Breast epithelium (tissue), 4 donors: ENCODE measurements around the gene MINPP1. TPM values are rescaled to one million over a fixed set of nuclear protein-coding genes. Genes with fewer than 3 reads are reported as not detected.

Experiments
- DNase-seq, 2 donors: peaks; one replicate each; pipeline ENCODE4 v3.0.0-alpha.2; 2019; ENCODE audit warnings: low spot score in 2 of 2
- H3K27ac ChIP-seq, 2 donors: fragments of 200-600 bp; sonication (generic) in 1 of 2; one replicate each; pipeline ENCODE4 v1.5.1; 2016 to 2019; ENCODE audit warnings: mild to moderate bottlenecking in 1 of 2
- H3K27me3 ChIP-seq, 2 donors: fragments of 200-600 bp; sonication (generic) in 1 of 2; one replicate each; pipeline versions ENCODE4 v1.5.1 to v1.6.0; 2017 to 2019; ENCODE audit warnings: control low read depth in 1 of 2, mild to moderate bottlenecking in 1 of 2
- H3K36me3 ChIP-seq: fragments of 200-600 bp; one replicate; pipeline ENCODE4 v1.5.1; 2019
- H3K4me1 ChIP-seq, 2 donors: fragments of 200-600 bp; sonication (generic); one replicate each; pipeline ENCODE4 v1.5.1; 2016 to 2019; ENCODE audit warnings: control low read depth in 1 of 2
- H3K4me3 ChIP-seq, 3 donors: fragments of 200-600 bp; sonication (generic); 1 replicate in 2 of 3; 2 replicates in 1 of 3; pipeline ENCODE4 v1.5.1; 2016 to 2019; ENCODE audit warnings: mild to moderate bottlenecking in 3 of 3, moderate library complexity in 2 of 3
- H3K9me3 ChIP-seq, 2 donors: fragments of 200-600 bp; sonication (generic) in 1 of 2; one replicate each; pipeline ENCODE4 v1.5.1; 2016 to 2019; ENCODE audit warnings: control low read depth in 1 of 2
- POLR2A ChIP-seq: fragments of 450-650 bp; IDR thresholded peaks from one replicate; pipeline ENCODE4 v1.6.1; 2016; ENCODE audit warnings: antibody characterized with exemption, mild to moderate bottlenecking, moderate library complexity
- POLR2AphosphoS5 ChIP-seq, 3 donors: sonication (generic); formaldehyde crosslinking; IDR thresholded peaks; one replicate each; pipeline ENCODE4 v1.6.1; 2017; ENCODE audit warnings: antibody characterized with exemption in 3 of 3
- intact Hi-C: fragments of 100-400 bp; cut with DNase I; formaldehyde crosslinking; loops from one replicate; pipeline ENCODE4 v1.15.1; 2023; ENCODE audit warnings: low total_unique reads
- total RNA-seq, 3 donors: library from RNA; depleted of rRNA; stranded (reverse); fragments of >200 nt; gene quantifications; one replicate each; pipeline ENCODE4 v1.1.0, GENCODE V29; 2016
- TF ChIP-seq, protein P1 (sequence below), 3 donors: fragments of 450-650 bp; IDR thresholded peaks; one replicate each; pipeline ENCODE4 v1.5.1; 2016 to 2017; ENCODE audit warnings: antibody characterized with exemption in 3 of 3, mild to moderate bottlenecking in 3 of 3, moderate library complexity in 3 of 3

The MINPP1 gene
- total RNA-seq, 3 donors from 2014 or later: 13.0 to 22.0 (median 18.7) TPM

DNA sequence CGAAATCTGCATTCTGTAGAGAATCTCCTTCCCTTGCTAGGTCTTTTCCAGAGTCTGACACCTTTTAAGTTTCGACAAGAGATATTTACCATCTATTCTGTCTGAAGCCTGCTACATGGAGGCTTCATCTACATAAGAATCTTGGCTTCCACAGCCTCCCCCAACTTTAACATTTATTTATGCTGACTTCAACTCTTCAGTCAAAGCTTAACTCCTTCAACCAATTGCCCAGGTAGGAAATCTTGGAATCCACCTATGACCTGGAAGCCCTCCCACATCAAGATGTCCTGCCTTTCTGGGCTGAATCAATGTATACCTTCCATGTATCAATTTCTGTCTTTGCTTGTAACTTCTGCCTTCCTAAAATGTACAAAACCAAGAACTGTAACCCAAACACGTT, 54.7 kb downstream of the MINPP1 start:
- no peak overlapping the region for H3K27ac ChIP-seq
- TF ChIP-seq POLR2A: no peak
- no peak for TF ChIP-seq POLR2AphosphoS5 (IDR thresholded peaks at IDR 0.05)
- H3K9me3 ChIP-seq: peaks cover 0 to 6% of the 10 kb centered on the region in 2 donors
- no peaks in the 10 kb centered on the region for H3K27me3 ChIP-seq
- no peaks in the 10 kb centered on the region for H3K36me3 ChIP-seq
- no peak overlapping the region for H3K4me3 ChIP-seq
- no peak for DNase-seq
- intact Hi-C loops: no loop called here
- H3K4me1 ChIP-seq: no peaks in the 10 kb centered on the region

DNA sequence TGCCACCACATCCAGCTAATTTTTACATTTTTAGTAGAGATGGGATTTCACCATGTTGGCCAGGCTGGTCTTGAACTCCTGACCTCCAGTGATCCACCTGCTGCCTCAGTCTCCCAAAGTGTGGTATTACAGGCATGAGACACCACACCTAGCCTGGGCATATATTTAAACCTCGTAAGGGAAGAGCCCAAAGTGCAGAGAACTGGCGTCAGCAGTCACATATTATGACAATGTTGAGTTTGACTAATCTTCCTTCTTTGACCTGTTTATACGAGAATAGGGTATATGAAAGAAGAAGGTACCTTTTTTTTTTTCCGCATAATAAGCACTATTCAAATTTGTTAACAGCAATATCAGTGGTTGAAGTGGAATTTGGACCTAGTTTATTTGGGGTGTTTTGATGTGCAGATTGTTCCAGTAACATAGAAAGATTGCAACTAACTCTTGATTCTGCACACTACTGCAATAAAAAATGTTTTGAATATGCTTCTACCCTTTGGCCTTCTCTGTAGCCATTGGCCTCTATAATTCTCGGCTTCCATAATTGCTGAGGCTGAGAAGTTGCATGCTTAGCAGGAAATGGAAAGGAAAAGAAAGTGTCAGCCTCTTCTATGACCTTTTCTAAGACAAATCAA, 55.9 kb downstream of the MINPP1 start:
- peaks cover 4 to 8% of the 10 kb centered on the region in 2 donors for H3K9me3 ChIP-seq
- H3K36me3 ChIP-seq: no peaks in the 10 kb centered on the region
- H3K27ac ChIP-seq: no peak overlapping the region
- intact Hi-C loops: no loop called here
- no peaks in the 10 kb centered on the region for H3K4me1 ChIP-seq
- TF ChIP-seq POLR2AphosphoS5 (IDR thresholded peaks at IDR 0.05) (no peak), POLR2A (no peak)
- TF ChIP-seq, protein P1, sequence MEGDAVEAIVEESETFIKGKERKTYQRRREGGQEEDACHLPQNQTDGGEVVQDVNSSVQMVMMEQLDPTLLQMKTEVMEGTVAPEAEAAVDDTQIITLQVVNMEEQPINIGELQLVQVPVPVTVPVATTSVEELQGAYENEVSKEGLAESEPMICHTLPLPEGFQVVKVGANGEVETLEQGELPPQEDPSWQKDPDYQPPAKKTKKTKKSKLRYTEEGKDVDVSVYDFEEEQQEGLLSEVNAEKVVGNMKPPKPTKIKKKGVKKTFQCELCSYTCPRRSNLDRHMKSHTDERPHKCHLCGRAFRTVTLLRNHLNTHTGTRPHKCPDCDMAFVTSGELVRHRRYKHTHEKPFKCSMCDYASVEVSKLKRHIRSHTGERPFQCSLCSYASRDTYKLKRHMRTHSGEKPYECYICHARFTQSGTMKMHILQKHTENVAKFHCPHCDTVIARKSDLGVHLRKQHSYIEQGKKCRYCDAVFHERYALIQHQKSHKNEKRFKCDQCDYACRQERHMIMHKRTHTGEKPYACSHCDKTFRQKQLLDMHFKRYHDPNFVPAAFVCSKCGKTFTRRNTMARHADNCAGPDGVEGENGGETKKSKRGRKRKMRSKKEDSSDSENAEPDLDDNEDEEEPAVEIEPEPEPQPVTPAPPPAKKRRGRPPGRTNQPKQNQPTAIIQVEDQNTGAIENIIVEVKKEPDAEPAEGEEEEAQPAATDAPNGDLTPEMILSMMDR (IDR thresholded peaks at IDR 0.05): no peak
- no peaks in the 10 kb centered on the region for H3K27me3 ChIP-seq
- no peak for DNase-seq
- H3K4me3 ChIP-seq: no peak overlapping the region

DNA sequence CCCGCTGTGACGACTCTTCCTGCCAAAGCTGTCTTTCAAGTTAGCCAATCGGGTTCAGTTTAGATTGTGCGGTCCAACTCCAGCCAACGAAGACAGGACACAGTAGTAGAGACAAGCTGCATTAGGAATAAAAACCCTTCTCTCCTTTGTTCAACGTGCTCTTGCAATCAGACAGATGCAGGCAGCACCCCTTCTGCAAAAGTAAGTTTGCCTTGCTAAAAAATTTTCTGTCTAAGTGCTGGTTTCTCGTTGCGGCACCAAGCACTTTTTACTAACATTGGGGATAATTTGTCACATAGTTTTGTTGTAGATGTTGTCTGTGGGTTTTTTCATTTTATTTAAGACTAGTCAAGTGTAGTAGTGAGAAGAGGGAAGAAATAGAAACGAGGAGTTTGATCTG, 58.1 kb downstream of the MINPP1 start:
- intact Hi-C loops: no loop called here
- H3K36me3 ChIP-seq: no peaks in the 10 kb centered on the region
- H3K4me3 ChIP-seq: no peak overlapping the region
- H3K4me1 ChIP-seq: no peaks in the 10 kb centered on the region
- peaks cover 8 to 17% of the 10 kb centered on the region in 2 donors for H3K9me3 ChIP-seq
- TF ChIP-seq POLR2A (no peak), POLR2AphosphoS5 (IDR thresholded peaks at IDR 0.05) (no peak)
- TF ChIP-seq, protein P1 (IDR thresholded peaks at IDR 0.05): no peak
- no peak for DNase-seq
- H3K27me3 ChIP-seq: no peaks in the 10 kb centered on the region
- H3K27ac ChIP-seq: no peak overlapping the region

DNA sequence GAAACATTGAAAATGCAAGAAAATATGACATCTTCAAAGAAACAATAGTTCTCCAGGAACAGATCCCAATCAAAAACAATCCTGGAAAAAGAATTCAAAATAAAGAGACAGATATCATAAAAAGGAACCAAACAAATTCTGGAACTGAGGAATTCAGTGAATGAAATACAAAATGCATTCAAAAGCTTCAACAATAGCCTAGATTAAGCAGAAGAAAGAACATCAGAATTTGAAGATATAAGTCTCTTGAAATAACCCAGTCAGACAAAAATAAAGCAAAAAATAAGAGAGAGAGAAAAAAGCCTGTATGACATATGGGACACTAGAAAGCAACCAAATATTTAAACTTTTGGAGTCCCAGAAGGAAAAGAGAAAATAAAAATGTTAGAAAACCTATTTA, 60.3 kb downstream of the MINPP1 start:
- intact Hi-C loops: no loop called here
- H3K4me1 ChIP-seq: no peaks in the 10 kb centered on the region
- no peaks in the 10 kb centered on the region for H3K36me3 ChIP-seq

DNA sequence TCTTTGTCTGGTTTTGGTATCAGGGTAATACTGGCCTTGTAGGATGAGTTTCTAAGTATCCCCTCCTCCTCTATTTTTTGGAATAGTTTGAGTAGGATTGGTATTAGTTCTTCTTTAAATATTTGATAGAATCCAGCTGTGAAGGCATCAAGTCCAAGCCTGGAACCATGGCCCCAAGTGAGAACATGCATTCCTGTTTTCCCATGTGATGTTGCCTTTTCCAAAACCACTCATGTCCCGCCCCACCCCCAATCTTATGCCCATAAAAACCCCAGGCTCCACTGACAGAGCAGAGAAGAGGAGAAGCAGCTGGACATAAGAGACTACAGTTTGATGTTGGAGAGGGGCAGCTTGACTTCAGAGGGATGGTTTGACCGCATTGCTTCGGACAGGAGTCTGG, 71.2 kb downstream of the MINPP1 start:
- H3K9me3 ChIP-seq: peaks cover 0 to 6% of the 10 kb centered on the region in 2 donors
- TF ChIP-seq POLR2A: no peak
- no peak for TF ChIP-seq POLR2AphosphoS5 (IDR thresholded peaks at IDR 0.05)
- TF ChIP-seq, protein P1 (IDR thresholded peaks at IDR 0.05): no peak
- intact Hi-C loops: no loop called here
- H3K4me1 ChIP-seq: no peaks in the 10 kb centered on the region
- H3K27me3 ChIP-seq: no peaks in the 10 kb centered on the region
- H3K36me3 ChIP-seq: no peaks in the 10 kb centered on the region
- no peak overlapping the region for H3K4me3 ChIP-seq
- H3K27ac ChIP-seq: no peak overlapping the region
- DNase-seq: no peak

More for the DNA sequence above, 60.3 kb downstream of the MINPP1 start:
- peaks cover 8 to 17% of the 10 kb centered on the region in 2 donors for H3K9me3 ChIP-seq
- no peak overlapping the region for H3K4me3 ChIP-seq
- TF ChIP-seq POLR2AphosphoS5 (IDR thresholded peaks at IDR 0.05) (no peak), POLR2A (no peak)
- TF ChIP-seq, protein P1 (IDR thresholded peaks at IDR 0.05): no peak
- DNase-seq: no peak
- H3K27me3 ChIP-seq: no peaks in the 10 kb centered on the region
- no peak overlapping the region for H3K27ac ChIP-seq
